GM12878 (cell line): Measurements from ENCODE around the gene SPRYD7.

ENCODE experiments used
- ASH2L ChIP-seq: fragments of 300-600, 200-600 bp; sonication (generic); IDR thresholded peaks from 2 replicates; pipeline ENCODE4 v1.6.1; 2017; ENCODE audit warnings: low read depth, mild to moderate bottlenecking, borderline replicate concordance
- EZH2 ChIP-seq: IDR thresholded peaks from 2 replicates; pipeline ENCODE4 v1.6.1; 2012; ENCODE audit warnings: low read depth, mild to moderate bottlenecking, control low read depth, inconsistent platforms, low read length, borderline replicate concordance; ENCODE audit not compliant: control insufficient read depth
- JUNB ChIP-seq: IDR thresholded peaks from 2 replicates; pipeline ENCODE4 v1.6.1; 2016; ENCODE audit warnings: antibody characterized with exemption, mild to moderate bottlenecking
- NFIC ChIP-seq: IDR thresholded peaks from 2 replicates; pipeline ENCODE4 v1.6.1; 2012; ENCODE audit warnings: low read depth, mild to moderate bottlenecking, inconsistent platforms, low read length, moderate library complexity
- POLR2AphosphoS2 ChIP-seq: IDR thresholded peaks from 2 replicates; pipeline ENCODE4 v1.6.1; 2011; ENCODE audit warnings: low read depth, mild to moderate bottlenecking, low read length, improper control_type of control experiment, moderate library complexity
- SIX5 ChIP-seq: IDR thresholded peaks from 2 replicates; pipeline ENCODE4 v1.6.1; 2011; ENCODE audit warnings: mild to moderate bottlenecking, low read depth, low read length, moderate library complexity; ENCODE audit not compliant: severe bottlenecking
- SMARCA5 ChIP-seq: fragments of 450-650 bp; IDR thresholded peaks from 2 replicates; pipeline ENCODE4 v1.6.1; 2017; ENCODE audit warnings: mild to moderate bottlenecking
- TAF1 ChIP-seq: IDR thresholded peaks from 2 replicates; pipeline ENCODE4 v1.6.1; 2011; ENCODE audit warnings: mild to moderate bottlenecking, low read depth, low read length, borderline replicate concordance
- TF ChIP-seq, protein P1 (sequence below), 3 experiments: IDR thresholded peaks in 2 of 3; conservative IDR thresholded peaks in 1 of 3; 2 replicates each; pipeline ENCODE4 v1.5.1; 2011; ENCODE audit warnings: low read depth in 3 of 3, low read length in 3 of 3, mild to moderate bottlenecking in 3 of 3, control low read depth in 2 of 3, moderate library complexity in 2 of 3, inconsistent platforms in 1 of 3, mixed read lengths in 1 of 3; ENCODE audit not compliant: control insufficient read depth in 2 of 3, insufficient read depth in 1 of 3; ENCODE audit errors: extremely low read depth in 1 of 3
- TF ChIP-seq, protein P2 (sequence below): IDR thresholded peaks from 2 replicates; pipeline ENCODE4 v1.6.1; 2012; ENCODE audit warnings: low read depth, low read length, improper control_type of control experiment
- TF ChIP-seq, protein P3 (sequence below): IDR thresholded peaks from 2 replicates; pipeline ENCODE4 v1.6.1; 2012; ENCODE audit warnings: low read length, inconsistent platforms
- TF ChIP-seq, protein P4 (sequence below): IDR thresholded peaks from 2 replicates; pipeline ENCODE4 v1.6.1; 2011; ENCODE audit warnings: borderline replicate concordance, low read depth, mild to moderate bottlenecking, moderate library complexity, low read length; ENCODE audit not compliant: insufficient read depth, poor library complexity, severe bottlenecking

DNA sequence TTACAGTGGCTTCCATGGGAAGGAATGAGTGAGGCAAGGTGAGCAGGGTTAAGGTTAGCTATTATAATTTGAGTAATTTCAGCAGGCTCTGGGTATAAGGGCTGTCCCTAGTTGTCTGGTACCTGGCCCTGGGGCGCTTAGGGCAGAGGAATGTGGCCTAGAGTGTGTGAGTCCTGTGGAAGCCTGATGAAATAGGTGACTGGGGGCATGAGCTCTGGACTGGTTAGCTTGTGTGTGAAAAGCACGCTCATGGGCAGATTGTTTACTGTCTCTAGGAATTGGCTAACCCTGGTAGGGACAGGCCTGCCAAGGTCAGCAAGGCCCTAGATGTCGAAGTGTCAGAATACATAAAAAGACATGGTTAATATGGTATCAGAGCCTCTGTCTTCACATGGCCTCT lies 42.5 kb downstream of the SPRYD7 start:
- TF ChIP-seq, protein P1, sequence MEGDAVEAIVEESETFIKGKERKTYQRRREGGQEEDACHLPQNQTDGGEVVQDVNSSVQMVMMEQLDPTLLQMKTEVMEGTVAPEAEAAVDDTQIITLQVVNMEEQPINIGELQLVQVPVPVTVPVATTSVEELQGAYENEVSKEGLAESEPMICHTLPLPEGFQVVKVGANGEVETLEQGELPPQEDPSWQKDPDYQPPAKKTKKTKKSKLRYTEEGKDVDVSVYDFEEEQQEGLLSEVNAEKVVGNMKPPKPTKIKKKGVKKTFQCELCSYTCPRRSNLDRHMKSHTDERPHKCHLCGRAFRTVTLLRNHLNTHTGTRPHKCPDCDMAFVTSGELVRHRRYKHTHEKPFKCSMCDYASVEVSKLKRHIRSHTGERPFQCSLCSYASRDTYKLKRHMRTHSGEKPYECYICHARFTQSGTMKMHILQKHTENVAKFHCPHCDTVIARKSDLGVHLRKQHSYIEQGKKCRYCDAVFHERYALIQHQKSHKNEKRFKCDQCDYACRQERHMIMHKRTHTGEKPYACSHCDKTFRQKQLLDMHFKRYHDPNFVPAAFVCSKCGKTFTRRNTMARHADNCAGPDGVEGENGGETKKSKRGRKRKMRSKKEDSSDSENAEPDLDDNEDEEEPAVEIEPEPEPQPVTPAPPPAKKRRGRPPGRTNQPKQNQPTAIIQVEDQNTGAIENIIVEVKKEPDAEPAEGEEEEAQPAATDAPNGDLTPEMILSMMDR (IDR thresholded peaks at IDR 0.05 in 2 of 3, conservative IDR thresholded peaks at IDR 0.05 in 1 of 3; ENCODE audit: control insufficient read depth in 2 of 3, extremely low read depth in 1 of 3, insufficient read depth in 1 of 3, low read depth in 3 of 3, low read length in 3 of 3): no peak
- TF ChIP-seq, protein P2, sequence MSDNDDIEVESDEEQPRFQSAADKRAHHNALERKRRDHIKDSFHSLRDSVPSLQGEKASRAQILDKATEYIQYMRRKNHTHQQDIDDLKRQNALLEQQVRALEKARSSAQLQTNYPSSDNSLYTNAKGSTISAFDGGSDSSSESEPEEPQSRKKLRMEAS: no peak
- TF ChIP-seq ASH2L (no peak), TAF1 (no peak), EZH2 (no peak), POLR2AphosphoS2 (no peak), NFIC (no peak), SIX5 (no peak), SMARCA5 (no peak), JUNB (no peak)
- TF ChIP-seq, protein P3, sequence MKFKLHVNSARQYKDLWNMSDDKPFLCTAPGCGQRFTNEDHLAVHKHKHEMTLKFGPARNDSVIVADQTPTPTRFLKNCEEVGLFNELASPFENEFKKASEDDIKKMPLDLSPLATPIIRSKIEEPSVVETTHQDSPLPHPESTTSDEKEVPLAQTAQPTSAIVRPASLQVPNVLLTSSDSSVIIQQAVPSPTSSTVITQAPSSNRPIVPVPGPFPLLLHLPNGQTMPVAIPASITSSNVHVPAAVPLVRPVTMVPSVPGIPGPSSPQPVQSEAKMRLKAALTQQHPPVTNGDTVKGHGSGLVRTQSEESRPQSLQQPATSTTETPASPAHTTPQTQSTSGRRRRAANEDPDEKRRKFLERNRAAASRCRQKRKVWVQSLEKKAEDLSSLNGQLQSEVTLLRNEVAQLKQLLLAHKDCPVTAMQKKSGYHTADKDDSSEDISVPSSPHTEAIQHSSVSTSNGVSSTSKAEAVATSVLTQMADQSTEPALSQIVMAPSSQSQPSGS: no peak
- TF ChIP-seq, protein P4, sequence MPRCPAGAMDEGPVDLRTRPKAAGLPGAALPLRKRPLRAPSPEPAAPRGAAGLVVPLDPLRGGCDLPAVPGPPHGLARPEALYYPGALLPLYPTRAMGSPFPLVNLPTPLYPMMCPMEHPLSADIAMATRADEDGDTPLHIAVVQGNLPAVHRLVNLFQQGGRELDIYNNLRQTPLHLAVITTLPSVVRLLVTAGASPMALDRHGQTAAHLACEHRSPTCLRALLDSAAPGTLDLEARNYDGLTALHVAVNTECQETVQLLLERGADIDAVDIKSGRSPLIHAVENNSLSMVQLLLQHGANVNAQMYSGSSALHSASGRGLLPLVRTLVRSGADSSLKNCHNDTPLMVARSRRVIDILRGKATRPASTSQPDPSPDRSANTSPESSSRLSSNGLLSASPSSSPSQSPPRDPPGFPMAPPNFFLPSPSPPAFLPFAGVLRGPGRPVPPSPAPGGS: no peak
